SIG-M5 (cell line): ENCODE data around the gene ASPRV1.
"Not testable (repeated sequence)": the region's sequence is repeated elsewhere in the genome, so short reads cannot be mapped to it uniquely, and the experiment has no call there.

ENCODE experiments used
- DNase-seq: peaks from one replicate; lab custom pipeline; 2025; lab: John Stamatoyannopoulos, UW

Gene ASPRV1

GRCh38 chr2:69959425-69959824 lies 2.0 kb downstream of the ASPRV1 start:
- DNase-seq = no peak

- DNase-seq = no peak
These were observed 3.0 kb downstream of the ASPRV1 start for GRCh38 chr2:69958480-69958879.

GRCh38 chr2:69957965-69958364 lies 3.5 kb downstream of the ASPRV1 start:
- no peak for DNase-seq

- DNase-seq = no peak
These were observed 4.9 kb downstream of the ASPRV1 start for GRCh38 chr2:69956475-69956979.

GRCh38 chr2:69955029-69955428 lies 6.4 kb downstream of the ASPRV1 start:
- no peak for DNase-seq

- no peak for DNase-seq
These were observed 7.3 kb downstream of the ASPRV1 start for GRCh38 chr2:69954084-69954483.

- DNase-seq = no peak
These were observed 8.9 kb downstream of the ASPRV1 start for GRCh38 chr2:69952336-69953115.

- DNase-seq = not testable (repeated sequence)
These were observed 10.8 kb downstream of the ASPRV1 start for GRCh38 chr2:69950671-69951070.

GRCh38 chr2:69950241-69950640 lies 11.2 kb downstream of the ASPRV1 start:
- no peak for DNase-seq

- no peak for DNase-seq
These were observed 12.3 kb downstream of the ASPRV1 start for GRCh38 chr2:69948963-69949645.

- no peak for DNase-seq
These were observed 13.1 kb downstream of the ASPRV1 start for GRCh38 chr2:69948032-69948962.

- no peak for DNase-seq
These were observed 14.0 kb downstream of the ASPRV1 start for GRCh38 chr2:69947325-69947931.

- DNase-seq = peak; percentile 39
These were observed 14.8 kb downstream of the ASPRV1 start for GRCh38 chr2:69946351-69947324.

- no peak for DNase-seq
These were observed 15.5 kb downstream of the ASPRV1 start for GRCh38 chr2:69945941-69946340.

- peak; percentile 22 for DNase-seq
These were observed 16.0 kb downstream of the ASPRV1 start for GRCh38 chr2:69945441-69945840.

GRCh38 chr2:69944756-69945155 lies 16.7 kb downstream of the ASPRV1 start:
- no peak for DNase-seq

GRCh38 chr2:69943843-69944525 lies 17.4 kb downstream of the ASPRV1 start:
- DNase-seq = no peak

GRCh38 chr2:69943000-69943842 lies 18.2 kb downstream of the ASPRV1 start:
- no peak for DNase-seq

GRCh38 chr2:69940691-69941090 lies 20.7 kb downstream of the ASPRV1 start:
- no peak for DNase-seq
